Measurements from ENCODE around the gene SMAP2. TPM values are rescaled to one million over a fixed set of nuclear protein-coding genes. Genes with fewer than 3 reads are reported as not detected.

The SMAP2 gene
- total and polyA plus RNA-seq, 10 of the 15 experiments (the other 5 are each of a cell fraction or from before 2014, with no cell fraction given), result 33.4 to 177 (median 105) TPM

GRCh38 chr1:40332695-40333094 is 40.8 kb upstream of the SMAP2 start:
- ChIA-PET POLR2A (no interaction called here), CTCF (interaction anchor here (0.8 to 11.4 kb wide), 5 partner anchors 15 to 256 kb away, joined by 3 to 332 read pairs (median 7); partner anchors contain the start of gene COL9A2), SMC1A (ENCODE audit: uncharacterized antibody, unreplicated experiment) (interaction anchor here (1.0 to 8.1 kb wide), 3 partner anchors 114 to 190 kb away, joined by 4 to 115 read pairs (median 5); no protein-coding TSS in a partner anchor), RAD21 (ENCODE audit: unreplicated experiment) (interaction anchor here (1.2 kb wide), 2 partner anchors 179 to 189 kb away, joined by 3 read pairs; no protein-coding TSS in a partner anchor)
- no peaks in the 10 kb centered on the region for H3K4me1 ChIP-seq (ENCODE audit: control insufficient read depth, insufficient read depth, low read length)
- H3K27me3 ChIP-seq (replicated peaks in 1 of 2; ENCODE audit: control insufficient read depth in 2 of 2, insufficient read depth in 2 of 2, low read length in 1 of 2), result no peaks in the 10 kb centered on the region
- FAIRE-seq (no peak), ATAC-seq (no peak), DNase-seq (ENCODE audit: low read depth, low spot score) (no peak)
- no peaks in the 10 kb centered on the region for H4K20me1 ChIP-seq (ENCODE audit: control insufficient read depth, insufficient read depth)
- H3K27ac ChIP-seq (ENCODE audit: control insufficient read depth, insufficient read depth), result no peak overlapping the region
- H3K9ac ChIP-seq (ENCODE audit: control insufficient read depth, insufficient read depth, low read length), result no peak overlapping the region
- in situ Hi-C loops (cut with MboI) (no loop called here), intact Hi-C loops (cut with micrococcal nuclease; ENCODE audit: unreplicated experiment) (no loop called here)
- BruUV-seq (replicated peaks), result no TSS peak
- no peak overlapping the region for H3K4me3 ChIP-seq
- H3K36me3 ChIP-seq (ENCODE audit: control insufficient read depth in 2 of 2, insufficient read depth in 2 of 2, low read length in 1 of 2), result no peaks in the 10 kb centered on the region
- WGBS (ENCODE audit: insufficient coverage, insufficient replicate concordance, low lambda C conversion rate, missing lambda C conversion rate), result 78% methylated on average over 1 of the region's 1 CpG
- H3K79me2 ChIP-seq (ENCODE audit: control insufficient read depth, insufficient read depth, low read length), result no peaks in the 10 kb centered on the region
- H3K9me3 ChIP-seq (replicated peaks; ENCODE audit: control insufficient read depth, insufficient read depth, low read length), result no peaks in the 10 kb centered on the region
- H2AFZ ChIP-seq (ENCODE audit: control insufficient read depth, low read depth, low read length), result no peak overlapping the region
- no peak overlapping the region for H3K4me2 ChIP-seq (ENCODE audit: control insufficient read depth, insufficient read depth)
- TF ChIP-seq ASH2L (IDR thresholded peaks at IDR 0.05; ENCODE audit: borderline replicate concordance, low read depth), result no peak
- no peak for TF ChIP-seq NR2F1 (conservative IDR thresholded peaks at IDR 0.05)

GRCh38 chr1:40337443-40337842 is 36.1 kb upstream of the SMAP2 start:
- CTCF ChIA-PET, result interaction anchor here (0.6 to 11.6 kb wide), 26 partner anchors 17 to 418 kb away, joined by 3 to 332 read pairs (median 7); partner anchors contain the start of genes COL9A2 and ZMPSTE24

More at GRCh38 chr1:40337443-40337842, 36.1 kb upstream of the SMAP2 start:
- intact Hi-C loops (cut with micrococcal nuclease; ENCODE audit: unreplicated experiment) (no loop called here), in situ Hi-C loops (cut with MboI) (loop anchor here (5.0 kb wide), 3 partner anchors 65 to 255 kb away; no protein-coding TSS in a partner anchor)
- Histone ChIP-seq H3K36me3 (ENCODE audit: control insufficient read depth in 2 of 2, insufficient read depth in 2 of 2, low read length in 1 of 2) (no peaks in the 10 kb centered on the region), H3K4me3 (no peak overlapping the region), H3K27ac (ENCODE audit: control insufficient read depth, insufficient read depth) (no peak overlapping the region), H2AFZ (ENCODE audit: control insufficient read depth, low read depth, low read length) (no peak overlapping the region), H3K4me1 (ENCODE audit: control insufficient read depth, insufficient read depth, low read length) (peaks cover 5% of the 10 kb centered on the region; the same call in 1 of the 2 replicates), H3K9me3 (replicated peaks; ENCODE audit: control insufficient read depth, insufficient read depth, low read length) (peaks cover 3% of the 10 kb centered on the region; the same call in 2 of the 3 replicates), H3K9ac (ENCODE audit: control insufficient read depth, insufficient read depth, low read length) (no peak overlapping the region), H3K79me2 (ENCODE audit: control insufficient read depth, insufficient read depth, low read length) (no peaks in the 10 kb centered on the region), H3K27me3 (replicated peaks in 1 of 2; ENCODE audit: control insufficient read depth in 2 of 2, insufficient read depth in 2 of 2, low read length in 1 of 2) (no peaks in the 10 kb centered on the region), H3K4me2 (ENCODE audit: control insufficient read depth, insufficient read depth) (no peak overlapping the region), H4K20me1 (ENCODE audit: control insufficient read depth, insufficient read depth) (no peaks in the 10 kb centered on the region)
- WGBS (ENCODE audit: insufficient coverage, insufficient replicate concordance, low lambda C conversion rate, missing lambda C conversion rate), result 93% methylated on average over 8 of the region's 8 CpGs
- TF ChIP-seq SIN3A (IDR thresholded peaks at IDR 0.05; ENCODE audit: low read depth, low read length) (no peak), ATF2 (IDR thresholded peaks at IDR 0.05; ENCODE audit: low read length) (no peak), SRF (IDR thresholded peaks at IDR 0.05; ENCODE audit: low read depth in 2 of 2, low read length in 2 of 2) (no peak), CHD4 (IDR thresholded peaks at IDR 0.05) (no peak), KLF5 (IDR thresholded peaks at IDR 0.05; ENCODE audit: partially characterized antibody) (no peak)
- DNase-seq (ENCODE audit: low read depth, low spot score), result no peak
- ChIA-PET RAD21 (ENCODE audit: unreplicated experiment) (interaction anchor here (0.9 to 6.8 kb wide), 13 partner anchors 14 to 298 kb away, joined by 3 to 151 read pairs (median 10); partner anchors contain the start of gene COL9A2), POLR2A (interaction anchor here (1.6 to 2.5 kb wide), 3 partner anchors 36 to 193 kb away, joined by 7 to 16 read pairs (median 10); partner anchors contain the start of gene SMAP2), SMC1A (ENCODE audit: uncharacterized antibody, unreplicated experiment) (interaction anchor here (0.7 to 8.1 kb wide), 24 partner anchors 14 to 360 kb away, joined by 3 to 182 read pairs (median 10); partner anchors contain the start of genes COL9A2, RLF and ZFP69B)
- ATAC-seq, result no peak
- FAIRE-seq, result no peak
- no TSS peak for BruUV-seq (replicated peaks)

Measured in GM12878 (cell line).